Ovary (tissue), 9 donors: ENCODE measurements around the gene RTKN. TPM values are rescaled to one million over a fixed set of nuclear protein-coding genes. Genes with fewer than 3 reads are reported as not detected.

Source experiments
- DNase-seq, 5 donors: peaks; one replicate each; pipeline ENCODE4 v3.0.0-alpha.2; 2019 to 2020
- H3K27ac ChIP-seq, 2 donors: fragments of 200-600 bp; one replicate each; pipeline versions ENCODE4 v1.5.1 to v1.8.0; 2019 to 2022
- H3K27me3 ChIP-seq: fragments of 200-600 bp; one replicate; pipeline ENCODE4 v1.8.0; 2022
- H3K36me3 ChIP-seq: fragments of 200-600 bp; sonication (generic); one replicate; pipeline ENCODE4 v1.5.1; 2019
- H3K4me1 ChIP-seq: one replicate; pipeline ENCODE4 v1.8.1; 2013; ENCODE audit warnings: mild to moderate bottlenecking, moderate library complexity; ENCODE audit not compliant: insufficient read depth
- H3K4me3 ChIP-seq: fragments of 200-600 bp; sonication (generic); one replicate; pipeline ENCODE4 v1.5.1; 2017
- H3K9me3 ChIP-seq, 2 donors: fragments of 200-600 bp in 1 of 2; sonication (generic) in 1 of 2; one replicate each; pipeline versions ENCODE4 v1.5.1 to v1.8.1; 2013 to 2019; ENCODE audit warnings: mild to moderate bottlenecking in 1 of 2, moderate library complexity in 1 of 2
- EP300 ChIP-seq: sonication (generic); formaldehyde crosslinking; IDR thresholded peaks from one replicate; pipeline ENCODE4 v1.6.1; 2017; ENCODE audit warnings: antibody characterized with exemption
- POLR2A ChIP-seq: fragments of 450-650 bp; IDR thresholded peaks from one replicate; pipeline ENCODE4 v1.6.1; 2017; ENCODE audit warnings: antibody characterized with exemption, mild to moderate bottlenecking, moderate library complexity
- WGBS, 3 donors: extraction: QIAGEN DNeasy Blood & Tissue Kit in 1 of 3; methylation state at CpG; one replicate each; pipeline versions ENCODE4 v1.1.5 to v1.1.7; 2013 to 2017; 5-methylcytosine and 5-hydroxymethylcytosine counted together
- intact Hi-C, 4 donors: fragments of 100-400 bp; cut with DNase I; formaldehyde crosslinking; loops; one replicate each; pipeline versions ENCODE4 v1.11.0 to v1.15.1; 2022 to 2023
- polyA plus RNA-seq, 2 donors: library from polyadenylated mRNA; stranded (reverse); fragments of 200-250 nt in 1 of 2; fragments of 350-450 nt in 1 of 2; fragmentation: Illumina TruSeq in 1 of 2; extraction: RNeasy Lipid Tissue Mini Kit (QIAGEN cat#74804) in 1 of 2; gene quantifications; one replicate each; pipeline ENCODE4 v1.2.3, GENCODE V29; 2013 to 2014
- total RNA-seq, 7 donors: library from RNA; depleted of rRNA in 2 of 7; stranded (reverse); fragments of >200 nt in 2 of 7; fragmentation: NEBNext Ultra II Directional in 3 of 7; extraction: Animal tissue kit (Norgen Biotek cat#: 25700) in 3 of 7; gene quantifications; one replicate each; pipeline versions ENCODE4 v1.1.0 to v1.2.4, GENCODE V29; 2016 to 2023
- TF ChIP-seq, protein P1 (sequence below), 3 donors: fragments of 450-650 bp in 2 of 3; fragments of 200-600 bp in 1 of 3; IDR thresholded peaks; one replicate each; pipeline versions ENCODE4 v1.5.1 to v1.8.0; 2016 to 2022; ENCODE audit warnings: antibody characterized with exemption in 3 of 3, mild to moderate bottlenecking in 1 of 3
- donor health status: DM: no; HTN: no; CAD: no; lungs with moderate emphysema.
- donor health status: DM: no; HTN: no; CAD: no.
- donor health status: Bipolar disorder and iron deficiency.
- donor health status: DM: yes; HTN: yes; CAD: no.
- donor health status: DM: no; HTN: no; CAD: no.
- donor health status: DM: yes; HTN: yes; CAD: no.

RTKN gene
- total and polyA plus RNA-seq, 9 donors = 1.6 to 30.9 (median 11.5) TPM

DNA sequence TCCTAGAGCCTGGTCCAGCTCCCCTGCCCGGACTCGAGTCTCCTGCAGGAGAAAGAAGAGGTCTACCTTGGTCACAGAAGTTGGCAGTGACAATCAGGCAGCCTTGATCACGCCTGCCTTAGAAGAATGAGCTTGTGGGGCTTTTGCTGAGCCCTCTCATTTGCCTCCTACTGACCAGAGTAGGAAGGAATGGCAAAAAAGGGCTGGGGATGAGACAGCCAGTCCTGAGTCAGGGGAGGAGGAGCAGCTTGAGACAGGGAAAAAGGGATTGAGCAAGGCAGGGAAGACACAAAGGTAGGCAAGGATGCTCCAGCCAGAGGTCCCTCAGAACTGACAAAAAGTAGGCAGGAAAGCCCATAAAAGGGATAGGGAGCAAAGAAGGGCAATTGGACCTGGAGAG, 14.2 kb downstream of the RTKN start:
- Histone ChIP-seq H3K9me3 (no peaks in the 10 kb centered on the region), H3K4me3 (no peak overlapping the region), H3K27me3 (no peaks in the 10 kb centered on the region), H3K4me1 (no peaks in the 10 kb centered on the region), H3K27ac (no peak overlapping the region), H3K36me3 (no peaks in the 10 kb centered on the region)
- intact Hi-C loops = no loop called here
- no peak for DNase-seq
- 57 to 80% (median 59%) methylated on average over 3 of the region's 3 CpGs for WGBS, 3 donors
- TF ChIP-seq, protein P1, sequence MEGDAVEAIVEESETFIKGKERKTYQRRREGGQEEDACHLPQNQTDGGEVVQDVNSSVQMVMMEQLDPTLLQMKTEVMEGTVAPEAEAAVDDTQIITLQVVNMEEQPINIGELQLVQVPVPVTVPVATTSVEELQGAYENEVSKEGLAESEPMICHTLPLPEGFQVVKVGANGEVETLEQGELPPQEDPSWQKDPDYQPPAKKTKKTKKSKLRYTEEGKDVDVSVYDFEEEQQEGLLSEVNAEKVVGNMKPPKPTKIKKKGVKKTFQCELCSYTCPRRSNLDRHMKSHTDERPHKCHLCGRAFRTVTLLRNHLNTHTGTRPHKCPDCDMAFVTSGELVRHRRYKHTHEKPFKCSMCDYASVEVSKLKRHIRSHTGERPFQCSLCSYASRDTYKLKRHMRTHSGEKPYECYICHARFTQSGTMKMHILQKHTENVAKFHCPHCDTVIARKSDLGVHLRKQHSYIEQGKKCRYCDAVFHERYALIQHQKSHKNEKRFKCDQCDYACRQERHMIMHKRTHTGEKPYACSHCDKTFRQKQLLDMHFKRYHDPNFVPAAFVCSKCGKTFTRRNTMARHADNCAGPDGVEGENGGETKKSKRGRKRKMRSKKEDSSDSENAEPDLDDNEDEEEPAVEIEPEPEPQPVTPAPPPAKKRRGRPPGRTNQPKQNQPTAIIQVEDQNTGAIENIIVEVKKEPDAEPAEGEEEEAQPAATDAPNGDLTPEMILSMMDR (IDR thresholded peaks at IDR 0.05) = no peak
- TF ChIP-seq EP300 (no peak), POLR2A (no peak)

DNA sequence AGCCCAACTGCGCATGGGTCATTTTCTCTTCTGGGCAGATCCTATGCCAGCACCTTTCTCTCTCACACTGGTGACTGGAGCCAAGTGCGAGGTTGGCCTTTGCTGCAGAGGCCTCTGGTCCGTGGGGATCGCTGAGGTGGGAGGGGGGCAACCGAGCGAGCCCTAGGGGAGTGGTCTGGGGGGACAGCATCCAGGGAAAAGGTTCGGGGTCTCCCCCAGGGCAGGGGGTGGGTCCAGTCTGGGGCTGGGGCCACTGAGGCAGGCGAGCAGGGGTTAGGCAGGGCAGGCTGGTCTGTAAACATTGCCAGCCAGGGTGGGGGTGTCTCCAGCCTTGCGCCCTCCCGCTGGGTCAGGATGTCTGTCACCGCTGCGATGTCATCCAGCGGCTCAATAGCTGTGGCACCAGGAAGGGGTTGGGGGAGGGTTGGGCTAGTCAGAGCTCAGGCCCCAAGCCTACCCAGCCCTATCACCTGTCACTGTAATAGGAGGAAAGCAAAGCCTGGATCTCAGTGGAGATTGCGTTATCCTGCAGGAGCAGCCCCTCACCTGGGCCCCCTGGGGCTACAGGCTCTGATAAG, 15.5 kb downstream of the RTKN start:
- Histone ChIP-seq H3K4me1 (peaks cover 2% of the 10 kb centered on the region), H3K36me3 (no peaks in the 10 kb centered on the region), H3K4me3 (no peak overlapping the region), H3K27me3 (no peaks in the 10 kb centered on the region), H3K9me3 (no peaks in the 10 kb centered on the region), H3K27ac (no peak overlapping the region)
- intact Hi-C loops = no loop called here
- TF ChIP-seq, protein P1 (IDR thresholded peaks at IDR 0.05) = no peak
- no peak for TF ChIP-seq POLR2A
- no peak for TF ChIP-seq EP300
- WGBS, 3 donors = 75 to 80% (median 77%) methylated on average over 13 to 14 of the region's 14 CpGs
- no peak for DNase-seq

DNA sequence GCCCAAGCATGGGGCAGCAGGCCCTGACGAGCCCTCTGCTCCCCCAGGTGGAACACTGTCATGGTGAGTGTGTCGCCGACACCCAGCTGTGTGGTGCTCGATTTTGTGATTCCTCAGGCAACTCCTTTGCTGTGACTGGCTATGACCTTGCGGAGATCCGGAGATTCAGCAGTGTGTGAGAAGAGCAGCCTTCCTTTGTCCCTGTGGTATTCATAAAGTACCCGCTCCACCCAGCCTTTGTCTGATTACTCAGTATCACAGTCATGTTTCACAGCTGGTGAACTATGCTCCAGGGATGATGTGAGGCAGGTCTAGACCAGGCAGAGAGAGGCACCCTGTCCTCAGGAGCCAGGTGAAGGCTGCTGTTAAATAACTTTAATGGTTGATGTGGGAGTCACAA, 16.2 kb downstream of the RTKN start:
- Histone ChIP-seq H3K36me3 (no peaks in the 10 kb centered on the region), H3K9me3 (no peaks in the 10 kb centered on the region), H3K27ac (no peak overlapping the region), H3K4me1 (peaks cover 3% of the 10 kb centered on the region), H3K27me3 (no peaks in the 10 kb centered on the region), H3K4me3 (no peak overlapping the region)
- 67 to 72% (median 72%) methylated on average over 7 of the region's 7 CpGs for WGBS, 3 donors
- DNase-seq = no peak
- intact Hi-C loops = no loop called here
- TF ChIP-seq, protein P1 (IDR thresholded peaks at IDR 0.05) = no peak
- TF ChIP-seq EP300 = no peak
- TF ChIP-seq POLR2A = no peak

DNA sequence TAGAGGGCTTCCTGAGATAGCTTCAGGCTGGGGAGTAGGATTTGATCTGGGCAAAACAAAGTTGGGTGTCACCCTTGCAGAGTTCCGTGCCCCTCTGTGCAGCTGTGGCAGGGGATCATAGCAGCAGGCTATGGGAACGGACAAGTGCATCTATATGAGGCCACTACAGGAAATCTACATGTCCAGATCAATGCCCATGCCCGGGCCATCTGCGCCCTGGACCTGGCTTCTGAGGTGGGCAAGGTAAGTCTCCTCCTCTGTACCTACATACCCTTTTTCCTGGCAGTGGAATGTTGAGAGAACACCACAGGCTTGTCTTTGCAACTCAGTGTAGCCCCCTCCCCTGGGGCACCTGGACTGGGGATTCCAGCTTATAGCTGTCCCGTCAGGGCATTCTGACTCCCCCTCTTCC, 16.7 kb downstream of the RTKN start:
- 69 to 74% (median 72%) methylated on average over 5 of the region's 5 CpGs for WGBS, 3 donors
- DNase-seq = no peak
- H3K4me3 ChIP-seq = no peak overlapping the region
- intact Hi-C loops = no loop called here
- no peaks in the 10 kb centered on the region for H3K9me3 ChIP-seq
- peaks cover 3% of the 10 kb centered on the region for H3K4me1 ChIP-seq
- H3K36me3 ChIP-seq = no peaks in the 10 kb centered on the region
- TF ChIP-seq, protein P1 (IDR thresholded peaks at IDR 0.05) = no peak
- TF ChIP-seq EP300 = no peak
- no peak for TF ChIP-seq POLR2A
- H3K27ac ChIP-seq = no peak overlapping the region
- H3K27me3 ChIP-seq = no peaks in the 10 kb centered on the region
